ENCODE measurements around the gene FYTTD1. TPM values are rescaled to one million over a fixed set of nuclear protein-coding genes. Genes with fewer than 3 reads are reported as not detected.
"Not testable (repeated sequence)": the region's sequence is repeated elsewhere in the genome, so short reads cannot be mapped to it uniquely, and the experiment has no call there.

FYTTD1 gene
- total and polyA plus RNA-seq, 2 donors (not counting 1 experiment from before 2014, with no cell fraction given) = 6.2 to 110 TPM

GRCh38 chr3:197706658-197707057 lies 43.0 kb upstream of the FYTTD1 start:
- no peaks in the 10 kb centered on the region for H3K27me3 ChIP-seq (replicated peaks in 1 of 4; ENCODE audit: control extremely low read depth in 1 of 4, control insufficient read depth in 3 of 4, insufficient read depth in 4 of 4, low read length in 3 of 4)
- peaks cover 6% of the 10 kb centered on the region for H4K20me1 ChIP-seq (ENCODE audit: control insufficient read depth, insufficient read depth, low read length, poor library complexity, severe bottlenecking)
- WGBS (ENCODE audit: insufficient coverage) = 89% methylated on average over 3 of the region's 7 CpGs
- H3K9me3 ChIP-seq (ENCODE audit: control extremely low read depth in 1 of 3, control insufficient read depth in 2 of 3, insufficient read depth in 1 of 3, low read length in 2 of 3) = no peaks in the 10 kb centered on the region
- no peak for ATAC-seq (ENCODE audit: low read depth)
- POLR2A ChIA-PET = no interaction called here
- no peak for DNase-seq
- H3K9ac ChIP-seq (ENCODE audit: low read length) = no peak overlapping the region
- H3K27ac ChIP-seq (ENCODE audit: low read length in 2 of 2) = no peak overlapping the region
- TF ChIP-seq EZH2 (IDR thresholded peaks at IDR 0.05; ENCODE audit: borderline replicate concordance, insufficient read depth, low read depth, low read length, poor library complexity, severe bottlenecking) (no peak), CTCF (IDR thresholded peaks at IDR 0.05) (no peak)
- H3K4me3 ChIP-seq (ENCODE audit: control extremely low read depth in 1 of 5, extremely low read depth in 1 of 5, insufficient read depth in 1 of 5, low read depth in 2 of 5, low read length in 4 of 5) = no peak overlapping the region
- H3K9me3 Mint-ChIP-seq (ENCODE audit: insufficient read depth) = no peaks in the 10 kb centered on the region
- H3K4me3 Mint-ChIP-seq = no peak overlapping the region
- H3K36me3 ChIP-seq (replicated peaks in 1 of 2; ENCODE audit: control extremely low read depth in 1 of 2, control insufficient read depth in 1 of 2, extremely low read depth in 1 of 2, insufficient read depth in 2 of 2, low read length in 1 of 2) = peaks cover 2 to 33% of the 10 kb centered on the region in 2 experiments
- H3K4me2 ChIP-seq (replicated peaks; ENCODE audit: low read depth, low read length, poor library complexity, severe bottlenecking) = no peak overlapping the region
- H3K4me1 Mint-ChIP-seq = peaks cover 39% of the 10 kb centered on the region
- no peak overlapping the region for H2AFZ ChIP-seq (ENCODE audit: insufficient read depth, low read depth, low read length, poor library complexity, severe bottlenecking)
- intact Hi-C loops (cut with micrococcal nuclease) = no loop called here
- peaks cover 82% of the 10 kb centered on the region for H3K79me2 ChIP-seq (ENCODE audit: control insufficient read depth, insufficient read depth, low read length)
- H3K27ac Mint-ChIP-seq = peak overlapping the region; percentile 78
- CTCF ChIA-PET = no interaction called here
- H3K27me3 Mint-ChIP-seq = no peaks in the 10 kb centered on the region
- H3K4me1 ChIP-seq (ENCODE audit: control insufficient read depth in 2 of 2, insufficient read depth in 2 of 2, low read length in 2 of 2) = peaks cover 11 to 16% of the 10 kb centered on the region in 2 donors

GRCh38 chr3:197709135-197709534 lies 40.5 kb upstream of the FYTTD1 start:
- Histone ChIP-seq H3K36me3 (replicated peaks in 1 of 2; ENCODE audit: control extremely low read depth in 1 of 2, control insufficient read depth in 1 of 2, extremely low read depth in 1 of 2, insufficient read depth in 2 of 2, low read length in 1 of 2) (peaks cover 2 to 12% of the 10 kb centered on the region in 2 experiments), H3K9ac (ENCODE audit: low read length) (no peak overlapping the region), H3K9me3 (ENCODE audit: control extremely low read depth in 1 of 3, control insufficient read depth in 2 of 3, insufficient read depth in 1 of 3, low read length in 2 of 3) (no peaks in the 10 kb centered on the region), H3K27me3 (replicated peaks in 1 of 4; ENCODE audit: control extremely low read depth in 1 of 4, control insufficient read depth in 3 of 4, insufficient read depth in 4 of 4, low read length in 3 of 4) (no peaks in the 10 kb centered on the region), H2AFZ (ENCODE audit: insufficient read depth, low read depth, low read length, poor library complexity, severe bottlenecking) (no peak overlapping the region), H3K4me1 (ENCODE audit: control insufficient read depth in 2 of 2, insufficient read depth in 2 of 2, low read length in 2 of 2) (peaks cover 28 to 35% of the 10 kb centered on the region in 2 donors), H3K79me2 (ENCODE audit: control insufficient read depth, insufficient read depth, low read length) (peaks cover 80% of the 10 kb centered on the region), H4K20me1 (ENCODE audit: control insufficient read depth, insufficient read depth, low read length, poor library complexity, severe bottlenecking) (peaks cover 6% of the 10 kb centered on the region), H3K4me3 (ENCODE audit: control extremely low read depth in 1 of 5, extremely low read depth in 1 of 5, insufficient read depth in 1 of 5, low read depth in 2 of 5, low read length in 4 of 5) (no peak overlapping the region), H3K4me2 (replicated peaks; ENCODE audit: low read depth, low read length, poor library complexity, severe bottlenecking) (no peak overlapping the region), H3K27ac (ENCODE audit: low read length in 2 of 2) (peak overlapping the region; percentile 23 to 47)
- Mint-ChIP-seq H3K9me3 (ENCODE audit: insufficient read depth) (no peaks in the 10 kb centered on the region), H3K27ac (peak overlapping the region; percentile 80), H3K27me3 (no peaks in the 10 kb centered on the region), H3K4me3 (peak overlapping the region; percentile 68), H3K4me1 (peaks cover 55% of the 10 kb centered on the region)
- ChIA-PET POLR2A (interaction anchor here (0.6 to 1.0 kb wide), 2 partner anchors 15 to 226 kb away, joined by 3 to 4 read pairs; no protein-coding TSS in a partner anchor), CTCF (no interaction called here)
- no peak for TF ChIP-seq EZH2 (IDR thresholded peaks at IDR 0.05; ENCODE audit: borderline replicate concordance, insufficient read depth, low read depth, low read length, poor library complexity, severe bottlenecking)
- TF ChIP-seq CTCF (IDR thresholded peaks at IDR 0.05) = no peak
- no CpG with 5 or more reads among the region's 9 CpGs for WGBS (ENCODE audit: insufficient coverage)
- ATAC-seq (ENCODE audit: low read depth) (peak; percentile 13), DNase-seq (peak; percentile 77)
- intact Hi-C loops (cut with micrococcal nuclease) = loop anchor here (1.0 kb wide), 1 partner anchor 93 kb away; no protein-coding TSS in a partner anchor

- H3K4me2 ChIP-seq (replicated peaks; ENCODE audit: low read depth, low read length, poor library complexity, severe bottlenecking); H3K27me3 Mint-ChIP-seq; H3K27me3 ChIP-seq (replicated peaks in 1 of 4; ENCODE audit: control extremely low read depth in 1 of 4, control insufficient read depth in 3 of 4, insufficient read depth in 4 of 4, low read length in 3 of 4); H2AFZ ChIP-seq (ENCODE audit: insufficient read depth, low read depth, low read length, poor library complexity, severe bottlenecking); H3K27ac ChIP-seq (ENCODE audit: low read length in 2 of 2); H3K9me3 ChIP-seq (ENCODE audit: control extremely low read depth in 1 of 3, control insufficient read depth in 2 of 3, insufficient read depth in 1 of 3, low read length in 2 of 3); H3K36me3 ChIP-seq (replicated peaks in 1 of 2; ENCODE audit: control extremely low read depth in 1 of 2, control insufficient read depth in 1 of 2, extremely low read depth in 1 of 2, insufficient read depth in 2 of 2, low read length in 1 of 2); intact Hi-C loops (cut with micrococcal nuclease); H3K9ac ChIP-seq (ENCODE audit: low read length); H3K4me3 ChIP-seq (ENCODE audit: control extremely low read depth in 1 of 5, extremely low read depth in 1 of 5, insufficient read depth in 1 of 5, low read depth in 2 of 5, low read length in 4 of 5); DNase-seq; H4K20me1 ChIP-seq (ENCODE audit: control insufficient read depth, insufficient read depth, low read length, poor library complexity, severe bottlenecking); H3K9me3 Mint-ChIP-seq (ENCODE audit: insufficient read depth); ATAC-seq (ENCODE audit: low read depth): not testable (repeated sequence)
- WGBS (ENCODE audit: insufficient coverage) = no CpG with 5 or more reads among the region's 5 CpGs
- Mint-ChIP-seq H3K4me1 (peaks cover 53% of the 10 kb centered on the region), H3K27ac (peak overlapping the region; percentile 73), H3K4me3 (peak overlapping the region; percentile 26)
- peaks cover 74% of the 10 kb centered on the region for H3K79me2 ChIP-seq (ENCODE audit: control insufficient read depth, insufficient read depth, low read length)
- POLR2A ChIA-PET = interaction anchor here (0.6 to 2.0 kb wide), 3 partner anchors 25 to 81 kb away, joined by 3 to 6 read pairs (median 5); partner anchors contain the start of genes FYTTD1 and RUBCN
- peaks cover 28 to 31% of the 10 kb centered on the region in 2 donors for H3K4me1 ChIP-seq (ENCODE audit: control insufficient read depth in 2 of 2, insufficient read depth in 2 of 2, low read length in 2 of 2)
- CTCF ChIA-PET = interaction anchor here (1.3 to 4.5 kb wide), 4 partner anchors 22 to 90 kb away, joined by 3 to 26 read pairs (median 7); no protein-coding TSS in a partner anchor
Measured at GRCh38 chr3:197710965-197711364, 38.7 kb upstream of the FYTTD1 start.

Data from B cell (primary cell).